HG03095 (cell line): ENCODE measurements around the gene FTO.
A peak's percentile ranks its signal among the peaks of the same experiment; 100 is the strongest.
"Not testable (repeated sequence)": the region's sequence is repeated elsewhere in the genome, so short reads cannot be mapped to it uniquely, and the experiment has no call there.

Experiments used
- ATAC-seq: cut with Tn5 transposase; IDR thresholded peaks from one replicate; pipeline ENCODE4 v1.9.1; 2021; ENCODE audit warnings: moderate library complexity; ENCODE audit not compliant: unreplicated experiment

The FTO gene

GRCh38 chr16:53703590-53704444 lies at the start of gene FTO, which contains the start of gene RPGRIP1L:
Gene FTO, plus strand, starts transcription at chr16:53704156.
Gene RPGRIP1L, minus strand, starts transcription at chr16:53703859. Its CDS starts 3,136 bp downstream, at chr16:53700723.
- ATAC-seq = peak; percentile 97

GRCh38 chr16:53654946-53655345 lies 49.0 kb upstream of the FTO start:
- no peak for ATAC-seq

DNA sequence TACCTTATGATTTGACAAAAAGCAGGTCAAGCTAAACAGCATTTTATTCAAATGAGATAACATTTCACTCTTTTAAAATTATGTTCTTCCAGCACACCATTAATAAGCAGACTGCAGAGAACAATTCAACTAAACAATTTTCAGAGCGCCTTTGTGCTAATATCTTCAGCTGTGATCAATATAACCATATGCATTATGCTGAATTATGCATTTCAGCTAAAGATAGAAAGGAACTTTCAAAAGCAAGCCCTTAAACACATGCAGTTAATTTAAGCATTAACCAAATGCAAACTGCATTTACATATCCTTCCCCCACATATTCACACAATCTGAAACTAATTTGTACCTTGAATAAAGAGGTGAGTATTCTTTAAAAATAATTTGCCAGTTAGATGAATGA lies 41.9 kb upstream of the FTO start:
- ATAC-seq = no peak

DNA sequence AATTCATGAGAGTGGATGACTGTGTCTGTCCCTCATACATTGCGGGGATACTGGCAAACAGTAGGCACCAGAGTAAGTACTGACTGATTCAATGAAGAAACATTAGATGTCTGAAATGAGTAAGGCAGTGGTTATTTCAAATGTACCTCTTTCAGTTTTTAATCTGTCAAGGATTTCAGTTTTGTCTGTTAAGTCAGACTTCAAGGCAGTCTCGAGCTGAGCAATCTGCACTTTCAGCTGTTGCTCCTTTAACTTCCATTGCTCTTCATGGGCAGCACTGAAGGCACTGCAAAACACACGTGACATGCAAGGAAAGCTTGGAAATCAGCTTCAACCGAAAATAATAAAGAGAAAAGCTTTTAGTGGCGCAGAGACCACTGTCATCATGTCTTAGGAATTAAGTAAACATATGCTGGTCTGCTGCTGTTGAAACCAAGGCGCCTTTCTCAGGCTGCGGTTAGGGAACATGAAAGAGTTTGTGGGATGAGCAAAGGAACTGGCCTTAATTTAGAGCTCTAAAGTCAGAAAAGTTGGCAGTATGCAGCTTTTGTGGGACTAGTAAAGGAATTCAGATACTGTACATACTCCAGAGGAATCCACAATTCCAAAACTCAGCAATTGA lies 39.1 kb upstream of the FTO start:
- peak; percentile 73 for ATAC-seq

GRCh38 chr16:53666786-53667415 lies 37.1 kb upstream of the FTO start:
- no peak for ATAC-seq

- no peak for ATAC-seq
Observed at GRCh38 chr16:53668869-53669268, 35.1 kb upstream of the FTO start.

DNA sequence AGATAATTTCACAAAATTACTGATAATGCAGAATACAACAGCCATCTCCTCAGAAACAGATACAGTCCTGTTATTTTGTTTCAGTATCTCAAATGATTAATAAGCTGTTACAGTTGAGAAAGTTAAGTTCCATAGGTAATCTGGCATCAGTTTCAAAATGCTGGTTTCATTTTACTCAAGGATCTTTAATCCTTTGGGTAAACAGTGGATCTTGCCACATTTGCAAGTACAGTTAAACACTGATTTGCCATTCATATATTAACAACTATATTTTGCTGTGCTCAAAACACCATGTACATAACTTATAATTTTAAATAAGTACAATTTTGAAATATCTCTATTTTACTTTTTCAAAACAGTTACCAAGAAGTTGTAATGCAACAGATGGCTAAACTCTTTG lies 31.5 kb upstream of the FTO start:
- ATAC-seq = no peak

- no peak for ATAC-seq
Observed at GRCh38 chr16:53673189-53673588, 30.8 kb upstream of the FTO start.

- no peak for ATAC-seq
Observed at GRCh38 chr16:53678155-53678554, 25.8 kb upstream of the FTO start.

DNA sequence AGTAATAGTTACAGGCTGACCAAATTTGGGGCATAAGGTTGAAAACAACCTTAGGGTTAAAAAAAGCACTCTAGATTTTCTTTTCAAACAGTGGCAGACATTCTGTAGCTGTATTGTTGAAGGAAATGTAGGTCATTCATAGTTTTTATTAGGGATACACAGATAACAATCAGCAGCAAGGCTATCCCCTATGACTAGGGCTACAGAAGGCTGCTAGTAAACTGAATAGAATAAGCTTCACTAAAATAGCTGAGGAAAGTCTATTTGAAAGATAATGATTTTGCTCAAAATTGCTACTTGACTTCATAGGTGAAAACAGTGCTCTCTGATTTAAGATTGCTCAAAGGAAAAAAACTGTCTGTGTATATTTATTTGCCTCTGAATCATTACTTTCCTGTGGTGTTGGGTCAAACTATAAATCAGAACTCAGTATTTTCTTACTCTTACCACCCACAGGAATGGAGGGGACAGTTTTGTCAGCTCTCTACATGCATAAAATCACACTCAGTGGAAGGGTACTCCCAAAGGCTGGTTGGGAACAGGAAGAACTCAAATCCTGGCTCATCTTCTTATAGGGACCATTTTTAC lies 25.1 kb upstream of the FTO start:
- ATAC-seq = no peak

DNA sequence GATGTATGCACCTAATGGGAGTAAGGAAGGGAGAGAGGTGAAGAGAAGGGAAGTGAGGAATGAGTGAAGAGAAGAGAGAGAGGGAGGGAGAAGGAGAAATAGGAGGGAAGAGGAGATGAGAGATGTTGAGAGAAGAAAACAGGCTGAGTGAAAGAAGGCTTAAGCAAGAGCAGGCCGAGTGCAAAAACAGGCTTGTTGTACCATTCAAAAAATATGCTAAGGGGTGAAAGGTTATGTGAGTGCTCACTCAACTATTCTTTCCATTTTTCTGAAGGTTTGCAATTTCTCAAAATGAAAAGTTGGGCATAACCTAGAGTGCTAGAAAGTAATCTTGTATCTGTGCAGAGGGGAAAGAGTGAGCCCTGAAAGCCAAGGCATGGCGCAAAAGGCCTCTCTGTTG lies 23.2 kb upstream of the FTO start:
- no peak for ATAC-seq

GRCh38 chr16:53681354-53681753 lies 22.6 kb upstream of the FTO start:
- ATAC-seq = no peak

- ATAC-seq = not testable (repeated sequence)
Observed at GRCh38 chr16:53685334-53685733, 18.6 kb upstream of the FTO start.

DNA sequence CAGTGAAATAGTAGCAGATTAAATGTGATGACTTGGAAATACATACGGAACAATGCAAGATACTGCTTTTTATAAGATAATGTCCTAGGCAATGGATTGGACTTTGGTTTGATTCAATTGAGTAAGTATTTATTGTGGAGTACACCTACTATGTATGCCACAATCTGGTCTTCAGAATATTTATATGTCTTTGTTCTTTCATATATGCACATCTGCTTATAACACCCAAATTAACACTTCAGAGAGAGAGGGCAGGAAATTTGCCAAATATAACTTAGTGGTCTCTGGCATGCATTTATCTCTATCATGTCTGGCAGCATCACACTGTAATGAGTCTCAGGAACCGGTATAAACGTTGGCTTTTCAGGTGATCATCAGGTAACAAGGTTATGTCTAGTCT lies 17.2 kb upstream of the FTO start:
- no peak for ATAC-seq

DNA sequence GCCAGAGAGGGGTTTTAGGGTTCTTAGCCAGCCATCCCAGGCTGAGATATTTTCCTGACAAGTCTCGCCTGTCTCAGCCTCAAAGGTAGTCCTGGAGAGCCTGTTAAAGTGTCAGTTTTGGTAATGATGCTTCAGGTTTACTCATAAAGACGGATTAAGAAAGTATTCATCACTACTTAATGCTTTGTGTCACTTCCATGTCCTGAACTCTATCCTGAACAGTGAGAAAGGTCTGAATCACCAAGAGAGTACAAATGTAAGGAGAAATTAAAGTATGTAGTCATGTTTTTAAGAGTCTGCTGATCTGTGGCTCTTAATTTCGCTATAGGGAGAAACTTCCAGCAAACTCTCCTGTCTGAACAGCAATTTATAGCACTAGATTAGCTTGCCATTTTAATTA lies 14.3 kb upstream of the FTO start:
- no peak for ATAC-seq

- ATAC-seq = no peak
Observed at GRCh38 chr16:53690771-53691170, 13.2 kb upstream of the FTO start.

DNA sequence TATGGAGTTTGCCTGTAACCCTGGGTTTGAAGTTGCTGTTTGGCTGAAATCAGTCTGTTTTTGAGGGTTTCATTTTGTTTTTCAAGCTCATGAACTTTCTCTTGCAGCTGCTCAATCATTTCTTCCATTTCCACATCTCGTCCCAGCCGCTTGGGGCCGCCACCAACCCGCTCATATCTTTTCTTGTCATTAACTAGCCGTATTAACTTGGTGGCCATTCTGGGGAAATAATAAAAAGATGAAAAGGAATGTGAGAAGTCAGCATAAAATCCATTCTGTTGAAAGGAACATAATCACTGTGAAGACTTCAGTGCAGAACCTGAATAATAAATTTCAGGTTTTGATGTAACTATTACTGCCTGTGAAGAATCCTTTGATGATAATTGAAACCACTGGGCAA lies 11.8 kb upstream of the FTO start:
- no peak for ATAC-seq

DNA sequence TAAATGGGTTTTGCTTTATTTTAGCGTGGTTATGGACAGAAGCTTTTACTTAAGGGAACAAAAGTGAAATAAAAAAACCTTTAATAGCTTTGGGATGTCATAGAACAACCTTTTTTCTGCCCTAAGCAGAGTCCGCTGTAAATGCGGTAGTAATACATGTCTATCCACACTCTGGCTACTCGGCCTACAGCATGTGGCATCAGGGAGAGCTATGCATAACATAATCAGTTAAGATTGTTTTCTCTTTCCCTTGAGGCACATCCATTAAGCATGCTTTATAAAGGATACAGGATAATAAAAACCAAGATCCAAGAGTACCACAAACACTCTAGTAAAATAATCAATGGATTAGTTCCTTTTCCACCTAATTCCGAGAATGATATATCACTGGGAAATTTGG lies 10.6 kb upstream of the FTO start:
- no peak for ATAC-seq

DNA sequence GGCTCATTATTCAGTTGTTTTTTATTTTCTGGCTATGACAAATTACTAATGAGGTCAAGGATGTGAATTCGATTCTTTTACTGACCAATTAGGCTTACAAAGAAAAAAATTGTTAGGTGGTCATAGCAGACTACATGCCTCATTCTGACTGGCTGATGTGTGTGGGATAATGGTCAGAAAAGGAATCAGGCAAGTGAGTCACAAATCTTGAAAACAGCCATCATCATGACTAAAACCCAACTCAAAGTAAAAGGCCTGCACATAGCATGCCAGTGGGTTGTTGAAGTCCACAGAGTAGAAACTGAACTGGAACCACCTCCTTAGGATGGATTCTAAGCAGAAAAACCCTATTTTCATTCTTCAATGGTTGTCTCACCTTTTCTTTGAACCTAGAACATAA lies 8.9 kb upstream of the FTO start:
- ATAC-seq = no peak

GRCh38 chr16:53698271-53698670 lies 5.7 kb upstream of the FTO start:
- ATAC-seq = not testable (repeated sequence)

DNA sequence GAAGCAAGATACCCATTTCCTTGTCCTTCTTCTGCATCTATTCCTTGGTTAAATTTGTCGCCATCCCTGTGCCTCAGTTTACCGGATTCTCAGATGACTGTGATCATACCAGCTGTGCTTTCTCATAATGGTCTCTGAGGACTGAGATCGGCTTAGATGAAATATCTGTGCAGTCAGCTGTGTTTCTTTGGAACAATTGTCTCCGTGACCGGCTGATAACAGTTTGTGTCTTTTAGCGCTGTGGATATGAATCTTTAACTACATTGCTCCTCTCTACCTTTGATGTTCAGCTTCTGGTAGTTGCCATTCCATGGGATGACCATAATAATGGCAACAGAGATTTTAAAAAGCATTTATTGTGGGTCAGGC lies 473 bp downstream of the FTO start:
- no peak for ATAC-seq

DNA sequence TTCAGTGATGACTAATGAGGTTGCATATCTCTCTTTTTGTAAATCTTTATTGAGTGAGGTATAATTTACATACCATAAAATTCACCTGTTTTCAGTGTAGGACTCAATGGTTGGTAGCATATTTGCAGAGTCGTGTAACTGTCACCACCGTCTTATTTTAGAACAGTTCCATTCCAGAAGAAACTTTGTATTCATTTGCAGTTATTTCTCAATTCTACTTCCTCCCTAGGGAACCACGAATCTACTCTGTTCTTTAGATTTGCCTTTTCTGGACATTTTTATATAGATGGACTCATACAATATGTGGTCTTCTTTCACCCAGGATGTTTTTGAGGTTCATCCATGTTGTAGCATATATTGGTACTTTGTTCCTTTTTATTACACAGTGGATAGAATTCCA lies 3.7 kb downstream of the FTO start:
- ATAC-seq = no peak
